Skeletal muscle satellite cell (primary cell): Measurements from ENCODE around the gene COPS7B. TPM values are rescaled to one million over a fixed set of nuclear protein-coding genes. Genes with fewer than 3 reads are reported as not detected.

ENCODE experiments used
- H3K27me3 ChIP-seq: 2 replicates; pipeline ENCODE4 v1.7.0; 2013; ENCODE audit warnings: low read length; ENCODE audit not compliant: control insufficient read depth, insufficient read depth
- H3K36me3 ChIP-seq: 2 replicates; pipeline ENCODE4 v1.7.0; 2013; ENCODE audit warnings: mild to moderate bottlenecking, control low read depth, low read length; ENCODE audit not compliant: insufficient read depth
- H3K4me1 ChIP-seq: 2 replicates; pipeline ENCODE4 v1.7.0; 2013; ENCODE audit warnings: low read length; ENCODE audit not compliant: control insufficient read depth, insufficient read depth
- H3K4me2 ChIP-seq: 2 replicates; pipeline ENCODE4 v1.7.0; 2013; ENCODE audit warnings: mild to moderate bottlenecking, low read length
- H3K4me3 ChIP-seq: 2 replicates; pipeline ENCODE4 v1.7.0; 2013; ENCODE audit warnings: low read length
- H3K9ac ChIP-seq: 2 replicates; pipeline ENCODE4 v1.7.0; 2013; ENCODE audit warnings: mild to moderate bottlenecking, low read depth, low read length, moderate library complexity
- H3K9me3 ChIP-seq: replicated peaks from 2 replicates; pipeline ENCODE4 v1.7.0; 2013; ENCODE audit warnings: mild to moderate bottlenecking, control low read depth, low read length
- small RNA-seq: library from RNA; depleted of rRNA; stranded (forward); fragments of <200 nt; gene quantifications from one replicate; pipeline ENCODE3, GENCODE V24; 2012

Gene COPS7B

GRCh38 chr2:231854616-231855125, 68.4 kb downstream of the COPS7B start:
- Histone ChIP-seq H3K9me3 (no peaks in the 10 kb centered on the region), H3K4me2 (no peak overlapping the region), H3K27me3 (peaks cover 23% of the 10 kb centered on the region), H3K4me1 (no peaks in the 10 kb centered on the region), H3K4me3 (no peak overlapping the region), H3K9ac (no peak overlapping the region), H3K36me3 (no peaks in the 10 kb centered on the region)

- no peak overlapping the region for H3K4me3 ChIP-seq
- H3K9ac ChIP-seq: no peak overlapping the region
- peaks cover 21% of the 10 kb centered on the region for H3K27me3 ChIP-seq
- no peaks in the 10 kb centered on the region for H3K4me1 ChIP-seq
- no peaks in the 10 kb centered on the region for H3K36me3 ChIP-seq
- no peaks in the 10 kb centered on the region for H3K9me3 ChIP-seq
- H3K4me2 ChIP-seq: no peak overlapping the region
Observed at GRCh38 chr2:231856959-231857358, 70.7 kb downstream of the COPS7B start.

Small RNA genes lying within 50 kb of the gene (small RNA-seq; reads per million reads assigned to genes)
- not detected for gene AC073476.4
